HG02798 (cell line): ENCODE data around the gene FAM174A.
"Not testable (repeated sequence)": the region's sequence is repeated elsewhere in the genome, so short reads cannot be mapped to it uniquely, and the experiment has no call there.

Experiments
- ATAC-seq: cut with Tn5 transposase; IDR thresholded peaks from one replicate; pipeline ENCODE4 v1.9.1; 2021; ENCODE audit warnings: mild to moderate bottlenecking; ENCODE audit not compliant: unreplicated experiment, poor library complexity

FAM174A gene

GRCh38 chr5:100574716-100575115, 39.5 kb downstream of the FAM174A start:
- no peak for ATAC-seq

- ATAC-seq: no peak
These were observed 40.6 kb downstream of the FAM174A start for GRCh38 chr5:100575815-100576214.

GRCh38 chr5:100576217-100576751, 41.1 kb downstream of the FAM174A start:
- ATAC-seq: no peak

GRCh38 chr5:100577506-100577905, 42.3 kb downstream of the FAM174A start:
- ATAC-seq: no peak

- peak; percentile 96 for ATAC-seq
These were observed 48.9 kb downstream of the FAM174A start for GRCh38 chr5:100584069-100584468.

GRCh38 chr5:100584889-100585288, 49.7 kb downstream of the FAM174A start:
- no peak for ATAC-seq

- no peak for ATAC-seq
These were observed 55.7 kb downstream of the FAM174A start for GRCh38 chr5:100590867-100591266.

GRCh38 chr5:100595152-100595811, 60.1 kb downstream of the FAM174A start:
- ATAC-seq: no peak

- ATAC-seq: no peak
These were observed 60.6 kb downstream of the FAM174A start for GRCh38 chr5:100595812-100596173.

- no peak for ATAC-seq
These were observed 63.3 kb downstream of the FAM174A start for GRCh38 chr5:100598446-100598845.

- ATAC-seq: no peak
These were observed 65.3 kb downstream of the FAM174A start for GRCh38 chr5:100600298-100600994.

GRCh38 chr5:100603141-100603540, 68.0 kb downstream of the FAM174A start:
- ATAC-seq: no peak

- ATAC-seq: not testable (repeated sequence)
These were observed 68.8 kb downstream of the FAM174A start for GRCh38 chr5:100604021-100604420.

- ATAC-seq: no peak
These were observed 74.4 kb downstream of the FAM174A start for GRCh38 chr5:100609594-100609993.

- no peak for ATAC-seq
These were observed 79.1 kb downstream of the FAM174A start for GRCh38 chr5:100614308-100614707.

GRCh38 chr5:100615362-100615761, 80.2 kb downstream of the FAM174A start:
- ATAC-seq: no peak

GRCh38 chr5:100616291-100616690, 81.1 kb downstream of the FAM174A start:
- no peak for ATAC-seq

GRCh38 chr5:100616981-100617380, 81.8 kb downstream of the FAM174A start:
- ATAC-seq: no peak

GRCh38 chr5:100623719-100624118, 88.5 kb downstream of the FAM174A start:
- peak; percentile 84 for ATAC-seq

- peak; percentile 79 for ATAC-seq
These were observed 99.9 kb downstream of the FAM174A start for GRCh38 chr5:100634937-100635534.
